ENCODE measurements around the gene HIVEP3.

DNA sequence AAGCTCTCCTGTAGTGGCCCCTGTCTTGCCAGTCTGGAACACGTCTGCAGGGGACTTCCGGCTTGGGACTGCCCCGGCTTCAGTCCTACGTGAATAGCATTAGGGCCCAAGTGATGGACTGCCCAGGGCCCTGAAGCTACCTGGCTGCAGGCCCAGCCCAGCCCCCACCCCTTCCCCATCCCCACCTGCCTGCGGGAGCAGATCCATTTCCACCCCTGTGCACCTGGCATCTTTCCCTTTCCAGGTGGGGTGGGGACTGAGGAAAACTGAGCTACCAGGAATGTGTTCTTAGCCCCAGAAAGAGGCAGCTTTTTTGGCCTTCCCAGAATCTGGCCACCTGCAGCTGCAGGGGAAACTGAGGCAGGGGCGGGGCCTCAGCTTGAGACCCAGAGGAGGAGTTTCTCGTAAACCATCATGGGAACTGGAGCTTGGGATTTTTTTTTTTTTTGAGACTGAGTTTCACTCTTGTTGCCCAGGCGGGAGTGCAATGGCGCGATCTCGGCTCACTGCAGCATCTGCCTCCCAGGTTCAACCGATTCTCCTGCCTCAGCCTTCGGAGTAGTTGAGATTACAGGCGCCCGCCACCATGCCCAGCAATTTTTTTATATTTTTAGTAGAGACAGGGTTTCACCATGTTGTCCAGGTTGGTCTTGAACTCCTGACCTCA is 437.5 kb downstream of the HIVEP3 start:
- TF ChIP-seq ZNF660 (tag by site-specific recombination; IDR thresholded peaks at IDR 0.05) (no peak), ZBTB7A (tag by site-specific recombination; IDR thresholded peaks at IDR 0.05; ENCODE audit: low read depth) (no peak), ZNF274 (IDR thresholded peaks at IDR 0.05; ENCODE audit: low read length) (no peak), ZNF274 (tag by site-specific recombination; IDR thresholded peaks at IDR 0.05; ENCODE audit: borderline replicate concordance) (no peak), ZNF626 (tag by site-specific recombination; IDR thresholded peaks at IDR 0.05) (no peak)
- TF ChIP-seq, protein P1, sequence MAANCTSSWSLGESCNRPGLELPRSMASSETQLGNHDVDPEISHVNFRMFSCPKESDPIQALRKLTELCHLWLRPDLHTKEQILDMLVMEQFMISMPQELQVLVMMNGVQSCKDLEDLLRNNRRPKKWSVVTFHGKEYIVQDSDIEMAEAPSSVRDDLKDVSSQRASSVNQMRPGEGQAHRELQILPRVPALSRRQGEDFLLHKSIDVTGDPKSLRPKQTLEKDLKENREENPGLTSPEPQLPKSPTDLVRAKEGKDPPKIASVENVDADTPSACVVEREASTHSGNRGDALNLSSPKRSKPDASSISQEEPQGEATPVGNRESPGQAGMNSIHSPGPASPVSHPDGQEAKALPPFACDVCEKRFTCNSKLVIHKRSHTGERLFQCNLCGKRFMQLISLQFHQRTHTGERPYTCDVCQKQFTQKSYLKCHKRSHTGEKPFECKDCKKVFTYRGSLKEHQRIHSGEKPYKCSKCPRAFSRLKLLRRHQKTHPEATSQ (tag by site-specific recombination; IDR thresholded peaks at IDR 0.05), result no peak
- TF ChIP-seq, protein P2, sequence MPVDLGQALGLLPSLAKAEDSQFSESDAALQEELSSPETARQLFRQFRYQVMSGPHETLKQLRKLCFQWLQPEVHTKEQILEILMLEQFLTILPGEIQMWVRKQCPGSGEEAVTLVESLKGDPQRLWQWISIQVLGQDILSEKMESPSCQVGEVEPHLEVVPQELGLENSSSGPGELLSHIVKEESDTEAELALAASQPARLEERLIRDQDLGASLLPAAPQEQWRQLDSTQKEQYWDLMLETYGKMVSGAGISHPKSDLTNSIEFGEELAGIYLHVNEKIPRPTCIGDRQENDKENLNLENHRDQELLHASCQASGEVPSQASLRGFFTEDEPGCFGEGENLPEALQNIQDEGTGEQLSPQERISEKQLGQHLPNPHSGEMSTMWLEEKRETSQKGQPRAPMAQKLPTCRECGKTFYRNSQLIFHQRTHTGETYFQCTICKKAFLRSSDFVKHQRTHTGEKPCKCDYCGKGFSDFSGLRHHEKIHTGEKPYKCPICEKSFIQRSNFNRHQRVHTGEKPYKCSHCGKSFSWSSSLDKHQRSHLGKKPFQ (tag by site-specific recombination; IDR thresholded peaks at IDR 0.05), result no peak
- TF ChIP-seq, protein P3, sequence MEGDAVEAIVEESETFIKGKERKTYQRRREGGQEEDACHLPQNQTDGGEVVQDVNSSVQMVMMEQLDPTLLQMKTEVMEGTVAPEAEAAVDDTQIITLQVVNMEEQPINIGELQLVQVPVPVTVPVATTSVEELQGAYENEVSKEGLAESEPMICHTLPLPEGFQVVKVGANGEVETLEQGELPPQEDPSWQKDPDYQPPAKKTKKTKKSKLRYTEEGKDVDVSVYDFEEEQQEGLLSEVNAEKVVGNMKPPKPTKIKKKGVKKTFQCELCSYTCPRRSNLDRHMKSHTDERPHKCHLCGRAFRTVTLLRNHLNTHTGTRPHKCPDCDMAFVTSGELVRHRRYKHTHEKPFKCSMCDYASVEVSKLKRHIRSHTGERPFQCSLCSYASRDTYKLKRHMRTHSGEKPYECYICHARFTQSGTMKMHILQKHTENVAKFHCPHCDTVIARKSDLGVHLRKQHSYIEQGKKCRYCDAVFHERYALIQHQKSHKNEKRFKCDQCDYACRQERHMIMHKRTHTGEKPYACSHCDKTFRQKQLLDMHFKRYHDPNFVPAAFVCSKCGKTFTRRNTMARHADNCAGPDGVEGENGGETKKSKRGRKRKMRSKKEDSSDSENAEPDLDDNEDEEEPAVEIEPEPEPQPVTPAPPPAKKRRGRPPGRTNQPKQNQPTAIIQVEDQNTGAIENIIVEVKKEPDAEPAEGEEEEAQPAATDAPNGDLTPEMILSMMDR (tag by site-specific recombination; IDR thresholded peaks at IDR 0.05), result no peak
- TF ChIP-seq, protein P4, sequence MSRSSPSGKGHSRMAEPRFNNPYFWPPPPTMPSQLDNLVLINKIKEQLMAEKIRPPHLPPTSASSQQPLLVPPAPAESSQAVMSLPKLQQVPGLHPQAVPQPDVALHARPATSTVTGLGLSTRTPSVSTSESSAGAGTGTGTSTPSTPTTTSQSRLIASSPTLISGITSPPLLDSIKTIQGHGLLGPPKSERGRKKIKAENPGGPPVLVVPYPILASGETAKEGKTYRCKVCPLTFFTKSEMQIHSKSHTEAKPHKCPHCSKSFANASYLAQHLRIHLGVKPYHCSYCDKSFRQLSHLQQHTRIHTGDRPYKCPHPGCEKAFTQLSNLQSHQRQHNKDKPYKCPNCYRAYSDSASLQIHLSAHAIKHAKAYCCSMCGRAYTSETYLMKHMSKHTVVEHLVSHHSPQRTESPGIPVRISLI (tag by site-specific recombination; IDR thresholded peaks at IDR 0.05), result no peak

All from HEK293 (cell line).